GM15510 (cell line): ENCODE data around the gene SPRYD7.

Experiments used
- POLR2A ChIP-seq: IDR thresholded peaks from 3 replicates; pipeline ENCODE4 v1.6.1; 2011; ENCODE audit warnings: borderline replicate concordance; ENCODE audit not compliant: insufficient read length; ENCODE audit errors: extremely low read depth

SPRYD7 gene

DNA sequence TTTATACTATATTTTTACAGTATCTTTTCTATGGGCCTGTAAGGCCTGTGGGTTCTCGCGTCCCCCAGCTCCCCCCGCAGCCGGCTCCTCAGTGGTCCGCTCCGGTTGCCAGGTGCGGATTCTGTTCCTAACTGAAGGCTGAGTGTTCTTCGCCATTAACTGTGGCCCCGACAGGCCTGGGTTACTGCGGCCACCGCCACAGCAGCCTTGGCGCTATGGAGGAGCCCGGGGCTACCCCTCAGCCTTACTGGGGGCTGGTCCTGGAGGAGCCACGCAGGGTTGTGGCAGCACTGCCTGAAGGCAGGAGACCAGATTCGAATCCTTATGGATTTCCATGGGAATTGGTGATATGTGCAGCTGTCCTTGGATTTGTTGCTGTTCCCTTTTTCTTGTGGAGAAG is 45.8 kb downstream of the SPRYD7 start:
- no peak for TF ChIP-seq POLR2A

DNA sequence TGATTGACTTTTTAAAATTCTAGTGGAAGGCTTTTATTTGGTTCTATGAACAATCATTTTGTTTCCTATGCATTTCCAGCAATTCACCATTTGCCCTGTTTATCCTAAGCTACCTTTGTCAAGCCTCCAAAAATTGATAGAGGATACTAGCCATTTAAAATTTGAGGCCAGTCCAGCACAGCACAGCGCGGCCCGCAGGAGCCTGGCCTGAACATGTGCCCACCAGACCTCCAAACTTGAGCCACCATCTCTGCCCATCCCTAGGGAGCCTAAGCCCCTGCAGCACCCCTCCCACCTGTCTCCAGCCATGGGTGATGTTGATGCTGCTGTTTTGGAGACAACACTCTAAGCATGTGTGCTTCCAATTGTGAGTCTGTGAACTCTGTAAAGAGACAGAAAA is 57.5 kb downstream of the SPRYD7 start:
- TF ChIP-seq POLR2A: no peak

DNA sequence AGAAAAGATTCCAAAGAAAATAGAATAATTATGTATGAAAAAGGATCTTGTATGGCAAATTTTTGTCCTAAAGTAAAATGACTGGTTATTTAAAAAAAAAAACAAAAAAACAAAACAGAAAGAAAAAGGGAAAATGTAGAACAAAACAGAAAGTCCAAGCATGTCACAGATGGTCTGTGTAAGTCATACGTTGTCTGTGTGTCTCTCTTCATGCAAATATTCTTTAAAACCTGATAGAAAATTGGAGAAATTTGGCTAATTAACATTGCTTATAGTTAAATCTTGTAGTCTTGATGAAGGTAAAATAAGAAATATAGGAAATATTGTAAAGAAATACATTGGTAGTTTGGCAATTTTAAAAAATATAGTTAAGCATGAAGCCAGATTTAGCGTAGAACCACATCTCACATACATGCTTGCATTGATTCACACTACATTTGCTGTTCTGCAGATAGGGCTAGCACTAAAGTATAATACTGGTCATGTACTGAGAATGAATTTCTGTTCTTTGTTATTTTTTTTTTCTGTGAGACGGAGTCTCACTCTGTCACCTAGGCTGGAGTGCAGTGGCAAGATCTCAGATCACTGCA is 58.4 kb downstream of the SPRYD7 start:
- TF ChIP-seq POLR2A: no peak

DNA sequence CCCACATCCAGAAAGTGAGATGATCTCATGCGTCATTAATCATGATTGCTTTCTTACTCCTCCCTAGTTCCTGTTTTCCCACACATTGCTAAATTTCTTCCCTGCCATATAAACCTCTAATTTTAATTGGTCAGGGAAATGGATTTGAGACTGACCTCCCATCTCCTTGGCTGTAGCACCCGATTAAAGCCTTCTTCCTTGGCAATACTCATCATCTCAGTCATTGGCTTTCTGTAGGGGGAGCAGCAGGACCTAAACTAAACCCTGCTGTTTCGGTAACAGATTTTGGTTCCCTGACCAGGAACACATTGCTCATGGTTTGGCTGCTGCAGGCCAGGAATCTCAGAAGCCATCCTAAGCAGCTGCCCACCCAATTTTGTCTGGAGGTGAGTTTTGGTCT is 61.7 kb downstream of the SPRYD7 start:
- TF ChIP-seq POLR2A: no peak

DNA sequence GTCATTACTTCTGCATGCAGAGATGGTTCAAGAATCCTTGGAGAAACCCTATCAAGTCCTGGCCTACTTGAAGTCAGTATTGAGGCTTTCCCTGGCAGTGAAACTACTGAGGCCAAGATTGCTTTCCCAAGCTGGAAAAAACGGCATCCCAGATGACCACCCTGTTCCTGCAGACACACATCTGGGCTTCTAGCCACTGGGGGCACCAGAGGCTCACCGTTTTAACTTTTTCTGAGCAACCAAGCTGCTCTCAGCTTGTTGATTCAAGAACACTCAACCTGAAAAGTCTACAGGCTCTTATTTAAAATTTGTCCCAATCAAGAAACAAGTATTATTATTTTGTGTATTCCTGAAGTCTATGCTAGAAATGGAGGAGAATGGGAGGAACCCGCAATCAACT is 66.6 kb downstream of the SPRYD7 start:
- TF ChIP-seq POLR2A: no peak

DNA sequence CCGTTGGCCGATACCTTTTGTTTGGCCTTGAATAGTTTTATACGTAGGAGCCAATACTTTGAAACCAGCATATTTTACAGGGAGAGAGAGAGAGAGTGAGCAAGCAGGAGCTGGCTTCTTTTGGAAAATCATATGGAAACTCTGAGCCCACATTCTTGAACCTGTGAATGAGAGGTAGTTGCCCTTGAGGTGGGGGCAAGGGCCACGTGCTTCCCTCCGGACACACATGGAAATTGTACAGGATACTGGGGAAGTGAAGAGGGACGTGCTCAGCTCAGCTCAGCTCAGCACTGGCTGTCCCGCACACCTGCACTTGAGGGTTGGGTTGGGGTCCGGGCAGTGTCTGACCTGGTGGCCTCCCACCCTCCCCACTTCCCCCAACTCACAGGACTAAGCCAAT is 68.3 kb downstream of the SPRYD7 start:
- TF ChIP-seq POLR2A: no peak

DNA sequence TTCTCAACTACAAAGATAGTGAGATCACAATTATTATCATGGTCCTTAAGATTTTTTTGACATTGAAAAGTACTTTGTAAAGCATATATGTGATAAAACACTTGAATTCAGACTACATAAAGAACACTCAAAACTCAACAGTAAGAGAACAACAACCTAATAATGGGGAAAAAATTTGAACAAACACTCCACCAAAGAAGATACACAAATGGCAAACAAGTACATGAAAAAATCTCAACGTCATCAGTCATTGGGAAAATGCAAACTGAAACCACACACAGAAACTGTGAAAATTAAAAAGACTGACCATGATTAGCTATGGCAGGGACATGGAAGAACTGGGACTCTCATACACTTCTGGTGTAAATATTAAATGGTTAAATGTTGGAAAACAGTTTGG is 70.9 kb downstream of the SPRYD7 start:
- no peak for TF ChIP-seq POLR2A

DNA sequence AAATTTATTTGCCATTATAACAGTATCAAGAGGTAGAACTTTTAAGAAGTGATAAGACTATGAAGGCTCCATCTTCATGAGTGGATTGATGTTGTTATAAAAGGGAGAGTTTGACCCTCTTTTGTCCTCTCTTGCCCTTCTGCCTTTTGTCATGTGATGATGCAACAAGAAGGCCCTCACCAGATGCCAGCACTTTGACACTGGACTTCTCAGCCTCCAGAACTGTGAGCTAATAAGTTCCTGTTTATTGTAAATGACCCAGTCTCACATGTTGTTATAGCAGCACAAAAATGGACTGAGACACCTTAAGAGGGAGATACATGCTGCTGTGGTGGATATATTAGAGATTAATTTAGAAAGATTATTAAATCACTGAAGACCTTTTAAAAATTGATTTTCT is 71.6 kb downstream of the SPRYD7 start:
- no peak for TF ChIP-seq POLR2A
